Left lung (tissue), 10 donors: ENCODE measurements around the gene FNTB. TPM values are rescaled to one million over a fixed set of nuclear protein-coding genes. Genes with fewer than 3 reads are reported as not detected.

Experiments
- ATAC-seq: fragments of 200-7000 bp; cut with Tn5 transposase; one replicate; pipeline ENCODE4 v1.9.1; 2020; ENCODE audit warnings: moderate library complexity
- DNase-seq, 4 donors: peaks; one replicate each; pipeline ENCODE4 v3.0.0-alpha.2; 2013 to 2020
- H3K27ac ChIP-seq, 2 donors: fragments of 200-600 bp; sonication (generic) in 1 of 2; one replicate each; pipeline versions ENCODE4 v1.5.0 to v1.8.0; 2020 to 2021
- H3K27me3 ChIP-seq, 2 donors: fragments of 200-600 bp; sonication (generic) in 1 of 2; one replicate each; pipeline versions ENCODE4 v1.5.0 to v1.8.0; 2020 to 2021
- H3K36me3 ChIP-seq, 2 donors: fragments of 200-600 bp; sonication (generic) in 1 of 2; one replicate each; pipeline versions ENCODE4 v1.5.0 to v1.8.0; 2020 to 2021
- H3K4me1 ChIP-seq, 2 donors: fragments of 200-600 bp; one replicate each; pipeline ENCODE4 v1.8.0; 2021
- H3K4me3 ChIP-seq, 2 donors: fragments of 200-600 bp; sonication (generic) in 1 of 2; one replicate each; pipeline versions ENCODE4 v1.5.0 to v1.8.0; 2020 to 2021; ENCODE audit warnings: mild to moderate bottlenecking in 1 of 2
- H3K9me3 ChIP-seq, 2 donors: fragments of 200-600 bp; sonication (generic) in 1 of 2; one replicate each; pipeline versions ENCODE4 v1.5.0 to v1.8.0; 2020 to 2021
- CTCF ChIP-seq, 2 donors: fragments of 200-600 bp; sonication (generic) in 1 of 2; IDR thresholded peaks; one replicate each; pipeline versions ENCODE4 v1.5.0 to v1.8.0; 2021; ENCODE audit warnings: antibody characterized with exemption in 2 of 2
- intact Hi-C, 2 donors: fragments of 100-400 bp; cut with DNase I; formaldehyde crosslinking; loops; one replicate each; pipeline versions ENCODE4 v1.11.2 to v1.14.2; 2022
- polyA plus RNA-seq, 6 donors: library from polyadenylated mRNA; unstranded; fragments of 120-200 nt; gene quantifications; one replicate each; pipeline ENCODE4 v1.2.1, GENCODE V29; 2013; ENCODE audit not compliant: insufficient read length in 6 of 6
- total RNA-seq, 2 donors: library from RNA; stranded (reverse); fragmentation: NEBNext Ultra II Directional; extraction: Animal tissue kit (Norgen Biotek cat#: 25700); gene quantifications; one replicate each; pipeline ENCODE4 v1.2.1, GENCODE V29; 2021
- donor health status: DM: no; HTN: yes; CAD: no.
- donor health status: DM: no; HTN: no; CAD: no.

The FNTB gene
- total and polyA plus RNA-seq, 8 donors = 16.6 to 32.7 (median 29.4) TPM

GRCh38 chr14:64990939-64991338 lies 4.2 kb downstream of the FNTB start:
- H3K27ac ChIP-seq = peak overlapping the region in 1 of 2 donors; percentile 26
- no peaks in the 10 kb centered on the region for H3K27me3 ChIP-seq
- DNase-seq (no peak), ATAC-seq (no peak)
- intact Hi-C loops = no loop called here
- H3K4me3 ChIP-seq = no peak overlapping the region
- H3K9me3 ChIP-seq = no peaks in the 10 kb centered on the region
- H3K4me1 ChIP-seq = peaks cover 13 to 65% of the 10 kb centered on the region in 2 donors
- no peak for TF ChIP-seq CTCF (IDR thresholded peaks at IDR 0.05)
- no peaks in the 10 kb centered on the region for H3K36me3 ChIP-seq

- H3K27me3 ChIP-seq = no peaks in the 10 kb centered on the region
- H3K4me3 ChIP-seq = no peak overlapping the region
- DNase-seq (no peak), ATAC-seq (peak; percentile 55)
- H3K9me3 ChIP-seq = no peaks in the 10 kb centered on the region
- no peaks in the 10 kb centered on the region for H3K36me3 ChIP-seq
- intact Hi-C loops = no loop called here
- H3K27ac ChIP-seq = peak overlapping the region in 1 of 2 donors; percentile 77
- no peak for TF ChIP-seq CTCF (IDR thresholded peaks at IDR 0.05)
- peaks cover 12 to 56% of the 10 kb centered on the region in 2 donors for H3K4me1 ChIP-seq
Measured at GRCh38 chr14:64992328-64992885, 5.7 kb downstream of the FNTB start.

- DNase-seq = no peak
- intact Hi-C loops = no loop called here
- H3K27ac ChIP-seq = peak overlapping the region in 1 of 2 donors; percentile 77
- H3K4me3 ChIP-seq = no peak overlapping the region
- no peaks in the 10 kb centered on the region for H3K36me3 ChIP-seq
- no peak for TF ChIP-seq CTCF (IDR thresholded peaks at IDR 0.05)
- H3K27me3 ChIP-seq = no peaks in the 10 kb centered on the region
- peaks cover 2 to 46% of the 10 kb centered on the region in 2 donors for H3K4me1 ChIP-seq
- peak; percentile 22 for ATAC-seq
- no peaks in the 10 kb centered on the region for H3K9me3 ChIP-seq
Measured at GRCh38 chr14:64993266-64993930, 6.7 kb downstream of the FNTB start.

- Histone ChIP-seq H3K4me3 (no peak overlapping the region), H3K4me1 (peaks cover 0 to 41% of the 10 kb centered on the region in 2 donors), H3K27ac (peak overlapping the region in 1 of 2 donors; percentile 77), H3K9me3 (no peaks in the 10 kb centered on the region), H3K36me3 (no peaks in the 10 kb centered on the region), H3K27me3 (no peaks in the 10 kb centered on the region)
- no peak for TF ChIP-seq CTCF (IDR thresholded peaks at IDR 0.05)
- intact Hi-C loops = no loop called here
- ATAC-seq (no peak), DNase-seq (no peak)
Measured at GRCh38 chr14:64994540-64994939, 7.8 kb downstream of the FNTB start.

- Histone ChIP-seq H3K9me3 (no peaks in the 10 kb centered on the region), H3K27me3 (no peaks in the 10 kb centered on the region), H3K4me1 (peaks cover 0 to 34% of the 10 kb centered on the region in 2 donors), H3K27ac (no peak overlapping the region), H3K36me3 (no peaks in the 10 kb centered on the region), H3K4me3 (no peak overlapping the region)
- DNase-seq = no peak
- intact Hi-C loops = no loop called here
- TF ChIP-seq CTCF (IDR thresholded peaks at IDR 0.05) = no peak
- no peak for ATAC-seq
Measured at GRCh38 chr14:64995291-64995690, 8.6 kb downstream of the FNTB start.
